ENCODE measurements around the gene UBE3B. TPM values are rescaled to one million over a fixed set of nuclear protein-coding genes. Genes with fewer than 3 reads are reported as not detected.

UBE3B gene
- total and polyA plus RNA-seq, 2 donors = 22.7 to 40.1 TPM

DNA sequence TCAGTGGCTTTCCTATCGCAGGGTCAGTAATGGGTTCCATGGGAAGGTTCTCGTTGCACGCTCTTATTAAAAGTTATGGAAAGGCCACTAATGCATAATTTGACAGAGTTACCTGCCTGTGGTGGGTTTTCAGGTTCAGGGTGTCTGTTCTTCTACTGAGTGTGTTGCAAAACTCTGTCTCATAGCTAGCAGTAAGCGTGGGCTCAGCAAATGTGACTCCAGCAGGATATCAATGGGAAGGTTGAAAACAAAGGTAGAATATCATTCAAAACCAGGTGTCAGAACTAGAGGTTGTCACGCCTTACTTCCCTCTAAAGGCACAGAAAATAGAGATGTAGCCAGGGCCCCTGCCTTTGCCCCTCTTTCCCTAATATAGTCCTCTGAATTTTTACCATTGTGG is 24.9 kb downstream of the UBE3B start:
- WGBS = 96% methylated on average over 5 of the region's 5 CpGs
- peaks cover 10% of the 10 kb centered on the region for H3K36me3 ChIP-seq (ENCODE audit: insufficient read depth)
- no peak for DNase-seq (ENCODE audit: extremely low spot score)
- no peak overlapping the region for H3K4me3 ChIP-seq (ENCODE audit: low read depth, low read length)
- H3K27ac ChIP-seq (ENCODE audit: low read depth) = no peak overlapping the region
- no peaks in the 10 kb centered on the region for H3K4me1 ChIP-seq (ENCODE audit: insufficient read depth)

DNA sequence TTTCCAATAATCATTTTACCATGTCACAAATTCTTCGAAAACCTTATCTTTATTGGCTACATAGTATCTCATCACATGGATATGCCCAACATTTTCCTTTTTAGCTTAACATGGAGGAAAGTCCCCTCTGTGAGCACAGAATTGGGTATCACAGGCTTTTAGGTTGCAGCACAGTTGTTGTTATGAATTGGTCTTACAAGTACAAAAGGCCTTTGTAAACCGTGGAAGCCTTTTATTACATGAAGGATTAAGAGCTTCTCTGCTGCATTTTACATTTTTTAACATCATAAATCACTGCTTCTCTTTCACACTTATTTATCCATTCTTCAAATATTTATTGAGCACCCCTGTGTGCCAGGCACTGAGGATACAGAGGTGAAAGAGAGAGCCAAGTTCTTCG is 26.2 kb downstream of the UBE3B start:
- 48% methylated on average over 3 of the region's 3 CpGs for WGBS
- Histone ChIP-seq H3K4me1 (ENCODE audit: insufficient read depth) (no peaks in the 10 kb centered on the region), H3K36me3 (ENCODE audit: insufficient read depth) (peaks cover 8% of the 10 kb centered on the region), H3K27ac (ENCODE audit: low read depth) (no peak overlapping the region), H3K4me3 (ENCODE audit: low read depth, low read length) (no peak overlapping the region)
- DNase-seq (ENCODE audit: extremely low spot score) = no peak

DNA sequence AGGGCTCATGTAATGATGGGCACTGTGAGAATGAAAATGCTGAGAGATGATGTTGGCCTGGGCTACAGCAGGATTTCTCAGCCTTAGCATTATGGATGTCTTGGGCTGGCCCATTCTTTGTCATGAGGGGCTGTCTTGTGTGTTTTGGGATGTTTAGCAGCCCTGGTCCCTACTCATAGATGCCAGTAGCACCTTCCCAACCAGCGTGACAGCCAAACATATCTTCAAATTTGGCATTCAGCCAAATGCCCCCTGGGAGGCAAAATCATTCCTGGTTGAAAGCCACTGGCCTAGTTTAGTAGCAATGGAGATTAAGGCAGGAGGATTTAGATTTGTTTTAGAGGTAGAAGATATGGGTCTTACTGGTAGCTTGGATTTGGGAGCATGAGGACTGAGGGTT is 26.6 kb downstream of the UBE3B start:
- Histone ChIP-seq H3K4me3 (ENCODE audit: low read depth, low read length) (no peak overlapping the region), H3K27ac (ENCODE audit: low read depth) (no peak overlapping the region), H3K4me1 (ENCODE audit: insufficient read depth) (no peaks in the 10 kb centered on the region), H3K36me3 (ENCODE audit: insufficient read depth) (peaks cover 8% of the 10 kb centered on the region)
- 55% methylated on average over 1 of the region's 1 CpG for WGBS
- DNase-seq (ENCODE audit: extremely low spot score) = no peak

DNA sequence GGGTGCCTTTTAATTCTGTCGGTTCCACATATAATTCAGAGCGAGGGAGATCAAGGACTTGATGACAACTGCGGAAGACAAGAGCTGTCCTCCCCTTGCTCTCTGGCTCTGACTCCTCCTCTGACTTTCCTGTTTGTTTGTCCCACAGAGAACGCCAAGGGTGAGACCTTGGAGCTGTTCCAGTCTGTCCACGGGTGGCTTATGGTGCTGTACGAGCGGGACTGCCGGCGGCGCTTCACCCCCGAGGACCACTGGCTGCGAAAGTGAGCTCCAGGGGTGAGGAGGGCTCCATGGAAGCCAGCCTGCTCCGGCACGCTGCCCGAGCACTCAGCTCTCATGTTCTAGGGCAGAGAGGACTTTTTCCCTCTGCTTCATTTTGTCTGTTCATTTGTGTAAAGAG is 32.8 kb downstream of the UBE3B start:
- WGBS = 91% methylated on average over 15 of the region's 15 CpGs

DNA sequence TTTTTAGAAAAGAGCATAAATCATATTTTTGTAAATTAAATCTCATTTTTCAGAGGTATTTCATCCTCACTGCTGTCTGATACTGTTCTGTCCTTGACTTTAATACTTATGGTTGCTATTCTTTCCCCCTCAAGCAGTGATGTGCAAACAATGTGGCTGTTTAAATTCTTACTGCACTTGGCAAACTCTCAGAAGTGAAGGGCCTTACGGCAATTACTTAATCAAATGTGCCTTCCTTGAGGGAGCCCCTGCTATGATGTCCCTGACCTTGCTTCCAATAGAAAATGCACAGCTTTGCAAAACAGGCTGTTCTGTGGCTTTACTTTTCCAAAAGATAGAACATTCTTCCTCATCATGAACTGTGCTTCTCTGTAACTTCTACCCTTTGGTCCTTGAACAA is 35.2 kb downstream of the UBE3B start:
- WGBS = 79% methylated on average over 1 of the region's 1 CpG
- H3K4me1 ChIP-seq (ENCODE audit: insufficient read depth) = no peaks in the 10 kb centered on the region
- no peak overlapping the region for H3K27ac ChIP-seq (ENCODE audit: low read depth)
- no peak for DNase-seq (ENCODE audit: extremely low spot score)
- H3K36me3 ChIP-seq (ENCODE audit: insufficient read depth) = peaks cover 10% of the 10 kb centered on the region
- no peak overlapping the region for H3K4me3 ChIP-seq (ENCODE audit: low read depth, low read length)

More for the DNA sequence above, 32.8 kb downstream of the UBE3B start:
- no peak for DNase-seq (ENCODE audit: extremely low spot score)
- Histone ChIP-seq H3K27ac (ENCODE audit: low read depth) (no peak overlapping the region), H3K4me3 (ENCODE audit: low read depth, low read length) (no peak overlapping the region), H3K4me1 (ENCODE audit: insufficient read depth) (no peaks in the 10 kb centered on the region), H3K36me3 (ENCODE audit: insufficient read depth) (peaks cover 9% of the 10 kb centered on the region)

DNA sequence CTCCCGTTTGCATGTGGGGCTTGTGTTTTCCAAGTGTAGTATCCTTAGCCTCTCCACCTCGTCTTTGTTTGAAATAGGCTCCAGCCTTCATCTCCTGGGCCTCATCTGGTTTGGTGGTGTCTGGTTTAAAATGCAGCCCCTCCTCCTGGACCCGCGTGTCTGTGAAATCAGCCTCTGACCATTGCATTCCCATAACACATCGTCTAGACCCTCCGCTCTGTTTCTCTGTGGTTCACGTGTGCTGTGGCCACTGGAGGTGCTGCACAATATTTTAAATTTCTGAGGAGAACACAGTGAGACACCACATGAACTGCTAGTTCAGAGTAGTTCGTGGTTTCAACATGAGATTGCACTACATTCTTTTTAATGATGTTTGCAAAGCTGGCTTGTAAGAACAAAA is 35.6 kb downstream of the UBE3B start:
- WGBS = 56% methylated on average over 8 of the region's 8 CpGs
- Histone ChIP-seq H3K27ac (ENCODE audit: low read depth) (no peak overlapping the region), H3K4me3 (ENCODE audit: low read depth, low read length) (no peak overlapping the region), H3K36me3 (ENCODE audit: insufficient read depth) (peaks cover 10% of the 10 kb centered on the region), H3K4me1 (ENCODE audit: insufficient read depth) (no peaks in the 10 kb centered on the region)
- no peak for DNase-seq (ENCODE audit: extremely low spot score)

DNA sequence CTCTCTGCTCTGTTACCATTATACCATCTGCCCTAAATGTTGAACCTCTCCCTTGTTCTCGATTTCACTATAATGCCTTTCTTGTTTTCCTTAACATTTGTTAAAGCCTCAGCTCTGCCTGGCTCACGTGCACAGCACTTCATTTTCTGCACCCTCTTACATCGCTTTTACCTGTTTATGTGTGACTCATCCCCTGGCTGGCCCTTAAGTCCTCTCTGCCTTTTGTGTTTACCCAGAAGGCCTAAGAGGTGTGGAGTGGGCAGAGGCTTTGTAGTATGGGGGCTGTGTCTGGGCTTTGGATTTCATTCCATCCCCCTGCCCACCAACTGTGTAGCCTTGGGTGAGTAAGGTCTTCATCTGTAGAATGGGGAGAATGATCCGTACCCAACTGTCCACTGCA is 36.5 kb downstream of the UBE3B start:
- H3K36me3 ChIP-seq (ENCODE audit: insufficient read depth) = peaks cover 10% of the 10 kb centered on the region
- no peak overlapping the region for H3K27ac ChIP-seq (ENCODE audit: low read depth)
- no peak for DNase-seq (ENCODE audit: extremely low spot score)
- no peak overlapping the region for H3K4me3 ChIP-seq (ENCODE audit: low read depth, low read length)
- 85% methylated on average over 4 of the region's 4 CpGs for WGBS
- no peaks in the 10 kb centered on the region for H3K4me1 ChIP-seq (ENCODE audit: insufficient read depth)

DNA sequence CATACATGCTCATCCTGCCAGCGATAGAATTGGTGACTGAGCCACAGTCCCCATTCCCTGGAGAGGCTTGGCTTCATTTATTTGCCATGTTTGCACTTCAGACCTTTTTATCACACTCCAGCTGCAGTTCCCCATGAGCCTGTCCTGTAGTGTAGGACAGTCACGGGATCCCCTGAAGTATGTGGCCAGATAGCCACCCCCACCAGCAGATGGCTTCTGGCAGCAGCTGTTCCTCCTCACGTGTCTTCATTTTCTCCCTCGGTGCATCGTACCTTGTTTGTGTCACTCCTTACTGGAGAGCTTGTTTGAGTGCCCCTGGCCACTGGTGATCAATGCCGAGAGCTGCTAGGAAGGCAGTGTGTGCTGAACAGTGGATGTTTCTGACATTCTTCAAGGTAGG is 40.2 kb downstream of the UBE3B start:
- H3K27ac ChIP-seq (ENCODE audit: low read depth) = no peak overlapping the region
- DNase-seq (ENCODE audit: extremely low spot score) = no peak
- H3K4me1 ChIP-seq (ENCODE audit: insufficient read depth) = no peaks in the 10 kb centered on the region
- 68% methylated on average over 6 of the region's 6 CpGs for WGBS
- H3K36me3 ChIP-seq (ENCODE audit: insufficient read depth) = peaks cover 4% of the 10 kb centered on the region
- H3K4me3 ChIP-seq (ENCODE audit: low read depth, low read length) = no peak overlapping the region

DNA sequence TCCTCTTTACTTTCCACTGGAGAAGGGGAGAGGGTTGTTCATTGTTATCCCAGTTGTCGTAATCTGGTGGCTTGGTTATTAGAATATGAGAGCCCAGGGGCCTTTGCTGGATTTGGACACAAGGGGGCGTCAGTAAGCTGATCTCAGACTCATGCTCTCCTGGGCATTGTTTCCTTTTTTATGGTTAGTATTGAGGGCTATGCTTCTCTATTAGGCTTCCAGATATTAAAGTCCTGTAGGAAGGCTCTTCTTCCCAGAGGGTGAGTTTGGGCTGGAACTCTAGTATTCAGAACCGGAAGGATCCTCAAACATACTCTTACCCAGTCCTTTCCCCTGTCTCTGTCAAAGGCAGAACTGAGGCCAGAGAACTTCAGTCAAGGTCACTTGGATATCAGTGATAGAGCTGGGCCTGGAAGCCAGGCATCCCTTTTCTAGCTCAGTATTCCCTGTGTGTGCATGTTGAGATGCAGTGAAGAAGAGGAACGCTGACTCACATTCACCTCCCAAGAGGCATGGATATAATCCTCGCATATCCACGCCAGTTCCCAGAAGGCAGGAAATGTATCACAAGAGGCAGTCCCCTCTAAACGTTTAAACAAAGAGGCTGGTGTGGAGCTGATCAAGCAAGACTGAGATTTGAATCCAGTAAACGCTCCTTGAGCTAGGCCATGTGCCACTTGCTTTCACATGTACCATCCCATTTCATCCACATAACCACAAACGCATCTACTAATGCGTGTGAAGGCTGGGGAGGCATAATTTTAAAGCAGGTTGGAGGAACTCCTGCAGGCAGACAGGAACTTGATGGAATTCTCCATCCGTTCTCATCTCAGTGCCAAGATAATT is 41.6 kb downstream of the UBE3B start:
- Histone ChIP-seq H3K4me1 (ENCODE audit: insufficient read depth) (no peaks in the 10 kb centered on the region), H3K27ac (ENCODE audit: low read depth) (peak overlapping the region; percentile 54), H3K36me3 (ENCODE audit: insufficient read depth) (peaks cover 4% of the 10 kb centered on the region), H3K4me3 (ENCODE audit: low read depth, low read length) (no peak overlapping the region)
- WGBS = 44% methylated on average over 11 of the region's 11 CpGs
- peak; percentile 31 for DNase-seq (ENCODE audit: extremely low spot score)

DNA sequence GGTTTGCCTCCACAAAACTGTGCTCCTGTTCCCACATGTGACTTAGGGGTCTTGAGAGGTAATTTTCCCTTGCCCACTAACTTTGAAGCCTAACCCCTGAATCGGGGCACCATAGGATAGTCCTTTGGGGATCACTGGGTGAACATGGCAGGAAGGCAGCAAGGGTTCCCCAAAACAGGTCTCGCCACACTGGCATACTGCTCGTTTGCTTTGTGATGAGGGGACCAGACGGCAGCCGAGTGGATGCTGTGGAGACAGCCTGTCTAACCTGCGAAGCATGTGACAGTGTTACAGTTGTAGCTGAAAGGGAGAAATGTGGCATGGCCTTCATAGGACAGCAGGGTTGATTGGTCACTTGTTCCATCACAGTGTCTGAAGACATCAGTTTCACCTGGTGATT is 42.4 kb downstream of the UBE3B start:
- DNase-seq (ENCODE audit: extremely low spot score) = no peak
- H3K27ac ChIP-seq (ENCODE audit: low read depth) = peak overlapping the region; percentile 54
- 73% methylated on average over 6 of the region's 6 CpGs for WGBS

DNA sequence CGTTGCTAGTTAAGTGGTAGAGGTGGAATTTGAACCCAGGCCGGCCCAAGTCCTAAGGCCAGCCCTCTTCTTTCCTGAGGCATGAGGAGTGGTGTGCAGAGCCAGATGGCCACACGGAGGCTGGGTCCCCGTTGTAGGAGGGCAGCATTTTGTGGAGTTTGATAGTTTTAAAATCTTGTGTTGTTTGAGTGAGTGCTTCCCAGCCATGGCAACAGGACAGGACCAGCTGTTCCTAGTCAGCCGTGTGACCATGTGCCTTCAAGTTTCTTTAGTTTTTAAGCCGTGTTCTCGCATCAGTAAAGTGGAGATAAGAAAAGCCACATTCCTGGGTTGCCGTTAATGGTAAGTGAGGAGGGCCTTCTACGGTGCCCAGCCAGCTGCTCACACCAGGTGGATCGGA is 44.4 kb downstream of the UBE3B start:
- Histone ChIP-seq H3K36me3 (ENCODE audit: insufficient read depth) (peaks cover 2% of the 10 kb centered on the region), H3K27ac (ENCODE audit: low read depth) (peak overlapping the region; percentile 29), H3K4me3 (ENCODE audit: low read depth, low read length) (no peak overlapping the region), H3K4me1 (ENCODE audit: insufficient read depth) (no peaks in the 10 kb centered on the region)
- 56% methylated on average over 10 of the region's 10 CpGs for WGBS
- DNase-seq (ENCODE audit: extremely low spot score) = no peak

More for the DNA sequence above, 42.4 kb downstream of the UBE3B start:
- H3K4me1 ChIP-seq (ENCODE audit: insufficient read depth) = no peaks in the 10 kb centered on the region
- peaks cover 4% of the 10 kb centered on the region for H3K36me3 ChIP-seq (ENCODE audit: insufficient read depth)
- H3K4me3 ChIP-seq (ENCODE audit: low read depth, low read length) = no peak overlapping the region

DNA sequence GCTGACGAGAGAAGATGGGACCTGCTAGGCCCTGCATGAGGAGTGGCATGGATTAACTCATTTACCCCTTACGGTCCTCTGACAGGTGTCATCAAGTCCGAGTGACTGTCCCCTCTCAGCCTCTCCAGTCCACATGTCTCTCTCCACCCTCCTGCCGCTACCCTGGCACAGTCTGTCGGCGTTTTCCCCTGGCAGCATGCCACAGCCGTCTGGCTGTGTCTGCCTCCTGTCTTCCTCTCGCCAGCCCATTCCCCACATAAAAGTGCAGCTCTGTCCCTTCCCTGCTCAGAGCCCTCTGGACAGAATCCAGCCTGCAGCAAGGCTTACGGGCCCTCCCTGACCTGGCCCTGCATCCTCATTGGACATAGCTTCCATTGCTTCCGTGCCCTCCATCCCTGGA is 45.6 kb downstream of the UBE3B start:
- Histone ChIP-seq H3K36me3 (ENCODE audit: insufficient read depth) (no peaks in the 10 kb centered on the region), H3K4me3 (ENCODE audit: low read depth, low read length) (no peak overlapping the region), H3K4me1 (ENCODE audit: insufficient read depth) (no peaks in the 10 kb centered on the region), H3K27ac (ENCODE audit: low read depth) (no peak overlapping the region)
- WGBS = 60% methylated on average over 10 of the region's 10 CpGs
- no peak for DNase-seq (ENCODE audit: extremely low spot score)

DNA sequence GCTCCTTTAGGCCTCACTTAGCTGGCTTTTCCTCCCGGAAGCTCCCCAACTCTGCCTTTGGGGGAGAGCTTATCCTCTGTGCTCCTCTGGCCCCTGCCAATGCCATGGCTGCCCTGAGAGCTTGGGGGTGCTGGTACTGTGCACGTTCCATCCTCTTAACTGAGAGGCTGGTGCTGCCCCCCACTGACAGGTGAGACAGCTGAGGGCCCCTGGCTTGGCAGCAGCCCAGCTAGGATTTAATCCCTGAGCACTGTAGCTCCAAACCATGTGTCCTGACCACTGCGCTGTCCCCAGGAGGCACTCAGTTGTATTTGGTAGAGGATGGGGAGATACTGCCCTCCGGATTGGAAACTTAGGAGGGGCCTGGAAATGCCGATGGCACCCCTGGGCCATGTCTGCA is 46.1 kb downstream of the UBE3B start:
- Histone ChIP-seq H3K4me1 (ENCODE audit: insufficient read depth) (no peaks in the 10 kb centered on the region), H3K36me3 (ENCODE audit: insufficient read depth) (no peaks in the 10 kb centered on the region), H3K27ac (ENCODE audit: low read depth) (no peak overlapping the region), H3K4me3 (ENCODE audit: low read depth, low read length) (no peak overlapping the region)
- WGBS = 93% methylated on average over 5 of the region's 5 CpGs
- DNase-seq (ENCODE audit: extremely low spot score) = no peak

DNA sequence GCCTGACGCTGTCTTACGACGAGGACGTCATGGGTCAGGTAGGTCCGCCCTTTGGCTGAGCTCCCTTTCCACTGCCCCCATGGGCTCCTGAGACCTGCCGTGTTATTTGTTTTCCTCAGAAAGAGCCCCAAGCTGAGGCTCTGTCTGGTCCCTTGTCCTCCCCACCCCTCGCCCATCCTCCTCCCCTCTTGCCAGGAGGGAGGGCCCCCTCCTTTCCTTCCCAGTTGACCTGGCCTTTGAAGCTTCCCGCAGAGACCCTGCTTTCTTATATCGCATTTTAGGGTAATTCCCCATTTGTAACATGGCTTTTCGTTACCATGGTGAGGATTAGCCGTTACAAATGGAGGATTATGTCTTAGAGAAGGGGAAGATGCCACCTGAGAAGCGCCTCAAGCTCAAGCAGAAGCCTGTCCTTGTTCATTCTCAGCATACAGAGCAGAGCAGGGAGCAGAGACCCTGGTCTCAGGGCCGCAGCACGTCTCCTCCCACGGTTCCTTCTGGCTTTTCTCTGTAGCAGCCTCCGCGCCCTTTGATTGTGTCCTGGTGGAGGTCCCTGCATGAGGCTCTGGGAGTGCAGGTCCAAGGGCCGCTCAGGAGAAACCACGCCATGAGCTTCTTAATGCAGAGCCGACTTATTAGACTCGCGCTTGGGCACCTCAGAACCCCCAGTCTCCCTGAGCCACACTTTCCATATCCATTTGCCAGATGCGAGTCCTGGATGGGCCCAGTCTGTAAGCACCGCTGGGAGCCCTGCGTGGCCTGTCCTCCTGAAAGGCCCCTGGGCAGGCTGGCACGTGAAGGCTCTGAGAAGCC is 47.2 kb downstream of the UBE3B start:
- no peak overlapping the region for H3K27ac ChIP-seq (ENCODE audit: low read depth)
- no peaks in the 10 kb centered on the region for H3K36me3 ChIP-seq (ENCODE audit: insufficient read depth)
- H3K4me1 ChIP-seq (ENCODE audit: insufficient read depth) = no peaks in the 10 kb centered on the region
- 83% methylated on average over 26 of the region's 26 CpGs for whole genome bisulfite sequencing
- H3K4me3 ChIP-seq (ENCODE audit: low read depth, low read length) = no peak overlapping the region
- no peak for DNase-seq (ENCODE audit: extremely low spot score)
